GM23338 (cell line): ENCODE results near the gene RNF135. TPM values are rescaled to one million over a fixed set of nuclear protein-coding genes. Genes with fewer than 3 reads are reported as not detected.
"Not testable (repeated sequence)": the region's sequence is repeated elsewhere in the genome, so short reads cannot be mapped to it uniquely, and the experiment has no call there.

Experiments used
- ATAC-seq: fragments of 200-7000 bp; cut with Tn5 transposase; 3 replicates; pipeline ENCODE4 v1.9.1; 2020
- DNase-seq: peaks from one replicate; pipeline ENCODE4 v3.0.0-alpha.2; 2015; ENCODE audit warnings: low spot score
- H2AFZ ChIP-seq: fragments of 200-600 bp; sonication (generic); 2 replicates; pipeline ENCODE4 v1.8.0; 2016; ENCODE audit warnings: antibody characterized with exemption, mild to moderate bottlenecking, moderate library complexity
- H3F3A ChIP-seq: fragments of 200-600 bp; sonication (generic); replicated peaks from 2 replicates; pipeline ENCODE4 v1.8.0; 2017; ENCODE audit warnings: antibody characterized with exemption, mixed run types, low read depth
- H3K27ac ChIP-seq: fragments of 200-600 bp; sonication (generic); 2 replicates; pipeline ENCODE4 v1.6.1; 2016; ENCODE audit warnings: low read depth
- H3K27me3 ChIP-seq: fragments of 200-600 bp; sonication (generic); 2 replicates; pipeline ENCODE4 v1.8.0; 2016; ENCODE audit warnings: mild to moderate bottlenecking, mixed run types, moderate library complexity; ENCODE audit not compliant: insufficient read depth
- H3K36me3 ChIP-seq: fragments of 200-600 bp; sonication (generic); 2 replicates; pipeline ENCODE4 v1.8.0; 2016; ENCODE audit warnings: mild to moderate bottlenecking; ENCODE audit not compliant: insufficient read depth
- H3K4me1 ChIP-seq: fragments of 200-600 bp; sonication (generic); 2 replicates; pipeline ENCODE4 v1.8.0; 2016; ENCODE audit warnings: mild to moderate bottlenecking, moderate library complexity; ENCODE audit not compliant: insufficient read depth
- H3K4me2 ChIP-seq: fragments of 200-600 bp; sonication (generic); 2 replicates; pipeline ENCODE4 v1.7.1; 2017; ENCODE audit warnings: mixed run types
- H3K4me3 ChIP-seq: fragments of 200-600 bp; sonication (generic); 2 replicates; pipeline ENCODE4 v1.6.1; 2016; ENCODE audit warnings: mixed run types
- H3K79me2 ChIP-seq: fragments of 200-600 bp; sonication (generic); replicated peaks from 2 replicates; pipeline ENCODE4 v1.8.0; 2017; ENCODE audit warnings: mild to moderate bottlenecking; ENCODE audit not compliant: insufficient read depth
- H3K9me2 ChIP-seq: fragments of 200-600 bp; sonication (generic); 2 replicates; pipeline ENCODE4 v1.8.0; 2017; ENCODE audit not compliant: insufficient read depth
- H4K20me1 ChIP-seq: fragments of 200-600 bp; sonication (generic); replicated peaks from 2 replicates; pipeline ENCODE4 v1.8.0; 2017; ENCODE audit warnings: mild to moderate bottlenecking; ENCODE audit not compliant: insufficient read depth
- H3K27ac Mint-ChIP-seq: 2 replicates; pipeline ENCODE4 v1.8.0; 2020; ENCODE audit warnings: inconsistent platforms, mild to moderate bottlenecking, moderate library complexity, mixed read lengths
- H3K27me3 Mint-ChIP-seq: 3 replicates; pipeline ENCODE4 v1.8.0; 2022; ENCODE audit warnings: low read depth, mild to moderate bottlenecking, moderate library complexity, mixed read lengths, inconsistent platforms; ENCODE audit not compliant: insufficient read depth, poor library complexity
- H3K36me3 Mint-ChIP-seq: 3 replicates; pipeline ENCODE4 v1.8.0; 2021; ENCODE audit warnings: low read depth, mild to moderate bottlenecking, inconsistent platforms, moderate library complexity, mixed read lengths
- H3K4me1 Mint-ChIP-seq: 3 replicates; pipeline ENCODE4 v1.8.0; 2020; ENCODE audit warnings: mild to moderate bottlenecking, inconsistent platforms, mixed read lengths
- H3K4me3 Mint-ChIP-seq: 3 replicates; pipeline ENCODE4 v1.8.0; 2021; ENCODE audit warnings: moderate library complexity, mild to moderate bottlenecking, inconsistent platforms, mixed read lengths
- H3K9me3 Mint-ChIP-seq: 3 replicates; pipeline ENCODE4 v1.8.0; 2020; ENCODE audit warnings: moderate library complexity, mild to moderate bottlenecking, inconsistent platforms, mixed read lengths
- ZNF462 ChIP-seq: fragments of 250-450 bp; sonication (Bioruptor Pico); IDR thresholded peaks from 2 replicates; pipeline ENCODE4 v1.5.0; 2020; ENCODE audit warnings: mild to moderate bottlenecking, moderate library complexity
- polyA plus RNA-seq: library from polyadenylated mRNA; unstranded; fragments of >200 nt; fragmentation: Nextera tagmentation; extraction: Ambion mirVana; gene quantifications from 2 replicates; pipeline ENCODE4 v1.2.1, GENCODE V29; 2016
- total RNA-seq: library from RNA; depleted of rRNA; stranded (reverse); fragments of >200 nt; shearing (Covaris generic); gene quantifications from 2 replicates; pipeline ENCODE4 v1.2.3, GENCODE V29; 2014

The RNF135 gene
- total and polyA plus RNA-seq, 2 experiments from 2014 or later: 9.4 to 9.8 TPM

GRCh38 chr17:30975042-30975820 is 4.4 kb downstream of the RNF135 start (continued):
- TF ChIP-seq ZNF462 (CRISPR knock-in tag): no peak

GRCh38 chr17:30979919-30980318 is 9.1 kb downstream of the RNF135 start:
- H3K27me3 Mint-ChIP-seq, H3K4me3 Mint-ChIP-seq: not testable (repeated sequence)

More at GRCh38 chr17:30979919-30980318, 9.1 kb downstream of the RNF135 start:
- not testable (repeated sequence) for H3K9me2 ChIP-seq, H3K27ac Mint-ChIP-seq, H3F3A ChIP-seq, H3K36me3 ChIP-seq, H3K27ac ChIP-seq, H4K20me1 ChIP-seq, DNase-seq, H3K4me1 Mint-ChIP-seq, H3K9me3 Mint-ChIP-seq, H3K27me3 ChIP-seq, H2AFZ ChIP-seq, H3K4me3 ChIP-seq, ATAC-seq, H3K79me2 ChIP-seq, H3K4me1 ChIP-seq, H3K4me2 ChIP-seq
- H3K36me3 Mint-ChIP-seq: peaks cover 17% of the 10 kb centered on the region
